AG04450 (cell line): ENCODE data around the gene RHOBTB3. TPM values are rescaled to one million over a fixed set of nuclear protein-coding genes. Genes with fewer than 3 reads are reported as not detected.

Source experiments
- CTCF ChIA-PET: fragments of 300-600, 350-600 bp; formaldehyde crosslinking; extraction: SDS; loops from one replicate; lab custom pipeline; 2022; ENCODE audit warnings: antibody characterized with exemption, inconsistent platforms; lab: Charles Lee
- POLR2A ChIA-PET: fragments of 350-600 bp; formaldehyde crosslinking; extraction: SDS; loops from one replicate; lab custom pipeline; 2021; ENCODE audit warnings: antibody characterized with exemption, inconsistent platforms; lab: Yijun Ruan, JAX
- DNase-seq: peaks from one replicate; pipeline ENCODE4 v3.0.0-alpha.2; 2011; ENCODE audit warnings: low read depth, low spot score
- H3K27ac ChIP-seq: one replicate; pipeline ENCODE4 v1.5.1; 2012; ENCODE audit warnings: low read depth, low read length, control low read depth
- H3K27me3 ChIP-seq: one replicate; pipeline ENCODE4 v1.6.0; 2012; ENCODE audit warnings: low read length; ENCODE audit not compliant: control insufficient read depth, insufficient read depth
- H3K4me3 ChIP-seq: 2 replicates; pipeline ENCODE4 v1.5.1; 2011; ENCODE audit warnings: mild to moderate bottlenecking, low read depth, low read length, control low read depth
- H3K9me3 ChIP-seq: 2 replicates; pipeline ENCODE4 v1.5.1; 2012; ENCODE audit warnings: low read length; ENCODE audit not compliant: control insufficient read depth, insufficient read depth
- polyA plus RNA-seq: library from polyadenylated mRNA; depleted of rRNA; stranded (reverse); fragments of >200 nt; gene quantifications from 2 replicates; pipeline ENCODE4 v1.2.3, GENCODE V29; 2011
- TF ChIP-seq, protein P1 (sequence below): IDR thresholded peaks from 2 replicates; pipeline ENCODE4 v1.5.1; 2011; ENCODE audit warnings: low read depth, low read length, control low read depth, inconsistent platforms

The RHOBTB3 gene
- polyA plus RNA-seq, 1 experiment: 360 TPM

GRCh38 chr5:95743232-95743631, 12.1 kb downstream of the RHOBTB3 start:
- TF ChIP-seq, protein P1, sequence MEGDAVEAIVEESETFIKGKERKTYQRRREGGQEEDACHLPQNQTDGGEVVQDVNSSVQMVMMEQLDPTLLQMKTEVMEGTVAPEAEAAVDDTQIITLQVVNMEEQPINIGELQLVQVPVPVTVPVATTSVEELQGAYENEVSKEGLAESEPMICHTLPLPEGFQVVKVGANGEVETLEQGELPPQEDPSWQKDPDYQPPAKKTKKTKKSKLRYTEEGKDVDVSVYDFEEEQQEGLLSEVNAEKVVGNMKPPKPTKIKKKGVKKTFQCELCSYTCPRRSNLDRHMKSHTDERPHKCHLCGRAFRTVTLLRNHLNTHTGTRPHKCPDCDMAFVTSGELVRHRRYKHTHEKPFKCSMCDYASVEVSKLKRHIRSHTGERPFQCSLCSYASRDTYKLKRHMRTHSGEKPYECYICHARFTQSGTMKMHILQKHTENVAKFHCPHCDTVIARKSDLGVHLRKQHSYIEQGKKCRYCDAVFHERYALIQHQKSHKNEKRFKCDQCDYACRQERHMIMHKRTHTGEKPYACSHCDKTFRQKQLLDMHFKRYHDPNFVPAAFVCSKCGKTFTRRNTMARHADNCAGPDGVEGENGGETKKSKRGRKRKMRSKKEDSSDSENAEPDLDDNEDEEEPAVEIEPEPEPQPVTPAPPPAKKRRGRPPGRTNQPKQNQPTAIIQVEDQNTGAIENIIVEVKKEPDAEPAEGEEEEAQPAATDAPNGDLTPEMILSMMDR: no peak
- Histone ChIP-seq H3K27me3 (no peaks in the 10 kb centered on the region), H3K9me3 (no peaks in the 10 kb centered on the region; the same call in 1 of the 2 replicates), H3K27ac (no peak overlapping the region), H3K4me3 (no peak overlapping the region)
- no peak for DNase-seq
- CTCF ChIA-PET: interaction anchor here (1.0 kb wide), 1 partner anchor 79 kb away, joined by 5 read pairs; no protein-coding TSS in a partner anchor
- POLR2A ChIA-PET: interaction anchor here (1.3 kb wide), 1 partner anchor 74 kb away, joined by 4 read pairs; no protein-coding TSS in a partner anchor

DNA sequence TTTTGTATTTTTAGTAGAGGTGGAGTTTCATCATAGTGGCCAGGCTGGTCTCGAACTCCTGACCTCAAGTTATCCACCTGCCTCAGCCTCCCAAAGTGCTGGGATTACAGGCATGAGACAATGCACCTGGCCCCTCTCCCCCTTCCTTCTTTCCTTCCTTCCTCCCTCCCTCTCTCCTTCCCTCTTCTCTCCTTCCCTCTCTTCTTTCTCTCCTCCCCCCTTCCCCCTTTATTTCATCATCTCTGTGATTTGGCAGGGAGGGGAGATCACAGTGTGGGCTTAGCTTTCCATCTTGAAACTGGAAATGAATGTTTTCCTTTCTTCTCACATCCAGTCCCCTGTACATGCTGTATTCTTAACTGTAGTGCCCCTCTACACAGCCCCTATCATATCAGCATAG, 12.7 kb downstream of the RHOBTB3 start:
- H3K27ac ChIP-seq: no peak overlapping the region
- no peaks in the 10 kb centered on the region for H3K27me3 ChIP-seq
- no peaks in the 10 kb centered on the region; the same call in 1 of the 2 replicates for H3K9me3 ChIP-seq
- ChIA-PET POLR2A (interaction anchor here (1.3 kb wide), 1 partner anchor 75 kb away, joined by 4 read pairs; no protein-coding TSS in a partner anchor), CTCF (interaction anchor here (1.0 kb wide), 1 partner anchor 80 kb away, joined by 5 read pairs; no protein-coding TSS in a partner anchor)
- TF ChIP-seq, protein P1: no peak
- H3K4me3 ChIP-seq: no peak overlapping the region
- no peak for DNase-seq

- no peak overlapping the region for H3K27ac ChIP-seq
- no peak overlapping the region for H3K4me3 ChIP-seq
- POLR2A ChIA-PET: no interaction called here
- no peaks in the 10 kb centered on the region for H3K27me3 ChIP-seq
- H3K9me3 ChIP-seq: no peaks in the 10 kb centered on the region; the same call in 1 of the 2 replicates
- TF ChIP-seq, protein P1: no peak
- DNase-seq: no peak
- CTCF ChIA-PET: interaction anchor here (1.4 to 1.5 kb wide), 2 partner anchors 35 to 82 kb away, joined by 3 to 5 read pairs; no protein-coding TSS in a partner anchor
These were observed 15.1 kb downstream of the RHOBTB3 start for GRCh38 chr5:95746194-95746593.

GRCh38 chr5:95746722-95747679, 15.9 kb downstream of the RHOBTB3 start:
- TF ChIP-seq, protein P1: no peak
- no peak overlapping the region for H3K27ac ChIP-seq
- H3K9me3 ChIP-seq: no peaks in the 10 kb centered on the region; the same call in 1 of the 2 replicates
- ChIA-PET POLR2A (interaction anchor here (0.6 to 0.7 kb wide), 2 partner anchors 12 to 36 kb away, joined by 3 to 6 read pairs; no protein-coding TSS in a partner anchor), CTCF (interaction anchor here (1.4 kb wide), 1 partner anchor 83 kb away, joined by 5 read pairs; no protein-coding TSS in a partner anchor)
- H3K4me3 ChIP-seq: no peak overlapping the region
- H3K27me3 ChIP-seq: no peaks in the 10 kb centered on the region
- DNase-seq: no peak
